Endothelial cell (in vitro differentiated cells): ENCODE measurements around the gene BGN. TPM values are rescaled to one million over a fixed set of nuclear protein-coding genes. Genes with fewer than 3 reads are reported as not detected.

Experiments used
- DNase-seq: peaks from one replicate; pipeline ENCODE4 v3.0.0; 2021; ENCODE audit warnings: low spot score
- H3K27ac Mint-ChIP-seq: one replicate; pipeline ENCODE4 v1.8.0; 2021; ENCODE audit warnings: mixed read lengths, inconsistent platforms; ENCODE audit not compliant: unreplicated experiment
- H3K27me3 Mint-ChIP-seq: one replicate; pipeline ENCODE4 v1.8.0; 2021; ENCODE audit warnings: mild to moderate bottlenecking, moderate library complexity, mixed read lengths, inconsistent platforms; ENCODE audit not compliant: unreplicated experiment
- H3K36me3 Mint-ChIP-seq: one replicate; pipeline ENCODE4 v1.8.0; 2021; ENCODE audit warnings: mild to moderate bottlenecking, low read depth, mixed read lengths, inconsistent platforms; ENCODE audit not compliant: unreplicated experiment
- H3K4me1 Mint-ChIP-seq: one replicate; pipeline ENCODE4 v1.8.0; 2021; ENCODE audit warnings: mild to moderate bottlenecking, mixed read lengths, inconsistent platforms; ENCODE audit not compliant: unreplicated experiment
- H3K4me3 Mint-ChIP-seq: one replicate; pipeline ENCODE4 v1.8.0; 2021; ENCODE audit warnings: mild to moderate bottlenecking, mixed read lengths, inconsistent platforms; ENCODE audit not compliant: unreplicated experiment
- H3K9me3 Mint-ChIP-seq: one replicate; pipeline ENCODE4 v1.8.0; 2021; ENCODE audit warnings: mixed read lengths, inconsistent platforms; ENCODE audit not compliant: unreplicated experiment
- CTCF ChIP-seq: fragments of 200-600 bp; sonication (generic); IDR thresholded peaks from one replicate; pipeline ENCODE4 v1.5.0; 2021; ENCODE audit warnings: antibody characterized with exemption; ENCODE audit not compliant: unreplicated experiment
- total RNA-seq: library from RNA; stranded (reverse); fragmentation: NEBNext Ultra II Directional; extraction: Animal tissue kit (Norgen Biotek cat#: 25700); gene quantifications from one replicate; pipeline ENCODE4 v1.2.1, GENCODE V29; 2021; ENCODE audit not compliant: unreplicated experiment

BGN gene
- total RNA-seq, 1 donor from 2014 or later: 393 TPM

GRCh38 chrX:153498453-153498852 is 3.7 kb downstream of the BGN start:
- no peak for TF ChIP-seq CTCF
- Mint-ChIP-seq H3K27me3 (peaks cover 8% of the 10 kb centered on the region), H3K36me3 (peaks cover 5% of the 10 kb centered on the region), H3K4me3 (no peak overlapping the region), H3K27ac (no peak overlapping the region), H3K9me3 (no peaks in the 10 kb centered on the region), H3K4me1 (peaks cover 11% of the 10 kb centered on the region)
- no peak for DNase-seq

- H3K27me3 Mint-ChIP-seq: peaks cover 8% of the 10 kb centered on the region
- DNase-seq: no peak
- TF ChIP-seq CTCF: no peak
- no peaks in the 10 kb centered on the region for H3K9me3 Mint-ChIP-seq
- no peak overlapping the region for H3K27ac Mint-ChIP-seq
- H3K4me3 Mint-ChIP-seq: no peak overlapping the region
- peaks cover 5% of the 10 kb centered on the region for H3K36me3 Mint-ChIP-seq
- peaks cover 6% of the 10 kb centered on the region for H3K4me1 Mint-ChIP-seq
These were observed 4.6 kb downstream of the BGN start for GRCh38 chrX:153499341-153499740.

- TF ChIP-seq CTCF: no peak
- no peak overlapping the region for H3K4me3 Mint-ChIP-seq
- peaks cover 5% of the 10 kb centered on the region for H3K36me3 Mint-ChIP-seq
- DNase-seq: no peak
- peaks cover 8% of the 10 kb centered on the region for H3K27me3 Mint-ChIP-seq
- H3K27ac Mint-ChIP-seq: no peak overlapping the region
- H3K4me1 Mint-ChIP-seq: peaks cover 6% of the 10 kb centered on the region
- no peaks in the 10 kb centered on the region for H3K9me3 Mint-ChIP-seq
These were observed 5.1 kb downstream of the BGN start for GRCh38 chrX:153499876-153500275.

GRCh38 chrX:153500676-153501280 is 6.0 kb downstream of the BGN start:
- no peak for TF ChIP-seq CTCF
- no peak for DNase-seq
- H3K4me3 Mint-ChIP-seq: no peak overlapping the region
- peaks cover 8% of the 10 kb centered on the region for H3K27me3 Mint-ChIP-seq
- peaks cover 5% of the 10 kb centered on the region for H3K36me3 Mint-ChIP-seq
- H3K9me3 Mint-ChIP-seq: no peaks in the 10 kb centered on the region
- H3K4me1 Mint-ChIP-seq: peaks cover 6% of the 10 kb centered on the region
- H3K27ac Mint-ChIP-seq: peak overlapping the region; percentile 72

GRCh38 chrX:153501530-153501929 is 6.8 kb downstream of the BGN start:
- Mint-ChIP-seq H3K4me1 (peaks cover 6% of the 10 kb centered on the region), H3K4me3 (no peak overlapping the region), H3K27ac (no peak overlapping the region), H3K36me3 (peaks cover 5% of the 10 kb centered on the region), H3K27me3 (peaks cover 8% of the 10 kb centered on the region), H3K9me3 (no peaks in the 10 kb centered on the region)
- no peak for TF ChIP-seq CTCF
- DNase-seq: no peak
